ENCODE data around the gene CD300H.

- TF ChIP-seq CTCF (IDR thresholded peaks at IDR 0.05) (no peak), POLR2A (IDR thresholded peaks at IDR 0.05) (no peak), POLR2AphosphoS5 (IDR thresholded peaks at IDR 0.05) (no peak)
Measured at GRCh38 chr17:74598346-74599022, 31.2 kb upstream of the CD300H start.

All from prostate gland (tissue), 2 donors.